ENCODE data around the gene ZGPAT. TPM values are rescaled to one million over a fixed set of nuclear protein-coding genes. Genes with fewer than 3 reads are reported as not detected.

Gene ZGPAT
- total and polyA plus RNA-seq, 2 of the 13 experiments (the other 11 are each of a cell fraction or from before 2014, with no cell fraction given), result 23.0 to 41.9 TPM

- no peak for TF ChIP-seq BCLAF1 (IDR thresholded peaks at IDR 0.05)
- TF ChIP-seq MIER2 (CRISPR knock-in tag; IDR thresholded peaks at IDR 0.05), result no peak
- TF ChIP-seq TMF1 (CRISPR knock-in tag; IDR thresholded peaks at IDR 0.05; ENCODE audit: low read depth), result peak; percentile 96
- peak; percentile 29; the same call in 1 of the 2 replicates for TF ChIP-seq ZMYM3 (CRISPR knock-in tag; IDR thresholded peaks at IDR 0.05)
- peak; percentile 94 for TF ChIP-seq ZNF788 (CRISPR knock-in tag; IDR thresholded peaks at IDR 0.05; ENCODE audit: borderline replicate concordance)
- no peak for TF ChIP-seq ZFP36 (IDR thresholded peaks at IDR 0.05; ENCODE audit: borderline replicate concordance, low read depth, low read length, partially characterized antibody)
- TF ChIP-seq ZNF747 (CRISPR knock-in tag; IDR thresholded peaks at IDR 0.05; ENCODE audit: borderline replicate concordance), result peak; percentile 78
- TF ChIP-seq ERF (CRISPR knock-in tag; IDR thresholded peaks at IDR 0.05), result peak; percentile 54; the same call in 1 of the 2 replicates
- TF ChIP-seq BRCA1 (CRISPR knock-in tag; IDR thresholded peaks at IDR 0.05), result peak; percentile 81; the same call in 1 of the 2 replicates
- TF ChIP-seq USF2 (IDR thresholded peaks at IDR 0.05; ENCODE audit: low read depth, low read length), result no peak
- 0 out of 2 replicates have a peak, but pooled peaks have one; percentile 37 for TF ChIP-seq USF2 (CRISPR knock-in tag; IDR thresholded peaks at IDR 0.05; ENCODE audit: borderline replicate concordance)
- TF ChIP-seq HOXA3 (CRISPR knock-in tag; IDR thresholded peaks at IDR 0.05), result peak; percentile 82
- TF ChIP-seq TEF (CRISPR knock-in tag; IDR thresholded peaks at IDR 0.05), result no peak; the same call in 1 of the 2 replicates
- TF ChIP-seq ZBTB43 (CRISPR knock-in tag; conservative IDR thresholded peaks at IDR 0.05), result no peak; the same call in 1 of the 2 replicates
- TF ChIP-seq ZNF644 (CRISPR knock-in tag; IDR thresholded peaks at IDR 0.05; ENCODE audit: low read depth), result no peak
- no peak; the same call in 1 of the 2 replicates for TF ChIP-seq KAT7 (CRISPR knock-in tag; IDR thresholded peaks at IDR 0.05; ENCODE audit: borderline replicate concordance)
- TF ChIP-seq FOXA1 (IDR thresholded peaks at IDR 0.05), result no peak
- no peak; the same call in 1 of the 2 replicates for TF ChIP-seq FOXA1 (CRISPR knock-in tag; IDR thresholded peaks at IDR 0.05)
- 0 out of 2 replicates have a peak, but pooled peaks have one; percentile 27 for TF ChIP-seq ZNF337 (CRISPR knock-in tag; IDR thresholded peaks at IDR 0.05; ENCODE audit: borderline replicate concordance, low read depth)
- peak; percentile 97 for TF ChIP-seq POGK (CRISPR knock-in tag; conservative IDR thresholded peaks at IDR 0.05)
Measured at GRCh38 chr20:63737945-63738686, 30.3 kb downstream of the ZGPAT start (continued).
